Epithelial cell of esophagus (primary cell): ENCODE data around the gene ITPRID2.
"Not testable (repeated sequence)": the region's sequence is repeated elsewhere in the genome, so short reads cannot be mapped to it uniquely, and the experiment has no call there.

Experiments used
- DNase-seq: peaks from one replicate; pipeline ENCODE4 v3.0.0; 2010; ENCODE audit warnings: low read depth
- H3K4me3 ChIP-seq: 2 replicates; pipeline ENCODE4 v1.5.1; 2011; ENCODE audit warnings: mild to moderate bottlenecking, low read length, control low read depth
- TF ChIP-seq, protein P1 (sequence below): IDR thresholded peaks from 2 replicates; pipeline ENCODE4 v1.5.1; 2011; ENCODE audit warnings: low read depth, mild to moderate bottlenecking, low read length, control low read depth, inconsistent platforms; ENCODE audit not compliant: insufficient read depth; ENCODE audit errors: missing control alignments

ITPRID2 gene

DNA sequence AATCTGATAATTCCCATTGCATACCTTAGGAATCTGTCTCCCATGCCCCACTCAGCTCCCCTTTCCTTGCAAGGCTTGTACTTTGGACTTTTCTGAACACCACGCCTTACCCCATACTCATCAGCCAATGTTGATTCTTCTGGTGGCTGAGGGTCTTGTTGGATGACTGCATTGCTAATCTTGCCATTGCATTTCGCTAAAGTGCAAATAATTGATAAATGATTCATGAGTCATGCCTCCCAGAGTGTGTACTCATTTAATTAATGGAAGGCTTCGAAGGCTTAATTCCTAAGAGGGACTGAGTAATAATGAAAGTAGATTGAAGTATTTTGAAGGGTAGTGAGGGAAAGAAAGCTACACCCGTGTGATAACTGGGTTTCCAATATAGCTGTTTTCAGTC, 66.1 kb downstream of the ITPRID2 start:
- H3K4me3 ChIP-seq: no peak overlapping the region
- DNase-seq: no peak
- TF ChIP-seq, protein P1, sequence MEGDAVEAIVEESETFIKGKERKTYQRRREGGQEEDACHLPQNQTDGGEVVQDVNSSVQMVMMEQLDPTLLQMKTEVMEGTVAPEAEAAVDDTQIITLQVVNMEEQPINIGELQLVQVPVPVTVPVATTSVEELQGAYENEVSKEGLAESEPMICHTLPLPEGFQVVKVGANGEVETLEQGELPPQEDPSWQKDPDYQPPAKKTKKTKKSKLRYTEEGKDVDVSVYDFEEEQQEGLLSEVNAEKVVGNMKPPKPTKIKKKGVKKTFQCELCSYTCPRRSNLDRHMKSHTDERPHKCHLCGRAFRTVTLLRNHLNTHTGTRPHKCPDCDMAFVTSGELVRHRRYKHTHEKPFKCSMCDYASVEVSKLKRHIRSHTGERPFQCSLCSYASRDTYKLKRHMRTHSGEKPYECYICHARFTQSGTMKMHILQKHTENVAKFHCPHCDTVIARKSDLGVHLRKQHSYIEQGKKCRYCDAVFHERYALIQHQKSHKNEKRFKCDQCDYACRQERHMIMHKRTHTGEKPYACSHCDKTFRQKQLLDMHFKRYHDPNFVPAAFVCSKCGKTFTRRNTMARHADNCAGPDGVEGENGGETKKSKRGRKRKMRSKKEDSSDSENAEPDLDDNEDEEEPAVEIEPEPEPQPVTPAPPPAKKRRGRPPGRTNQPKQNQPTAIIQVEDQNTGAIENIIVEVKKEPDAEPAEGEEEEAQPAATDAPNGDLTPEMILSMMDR: no peak

DNA sequence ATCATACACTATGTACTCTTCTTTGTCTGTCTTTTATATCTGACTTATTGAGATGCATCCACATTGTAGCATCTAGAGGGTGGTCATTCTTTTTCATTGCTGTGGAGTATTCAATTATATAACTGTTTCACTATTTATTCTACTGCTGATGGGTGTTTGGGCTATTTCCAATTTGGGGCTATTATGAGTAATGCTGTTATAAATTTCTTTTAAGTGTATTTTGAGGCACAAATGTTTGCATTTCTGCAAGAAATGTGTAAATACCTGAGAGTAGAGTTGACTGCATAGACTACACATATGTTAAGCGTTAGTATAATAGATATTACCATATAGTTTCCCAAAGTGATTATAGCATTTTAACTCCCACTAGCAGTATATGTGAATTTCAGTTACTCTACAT, 67.2 kb downstream of the ITPRID2 start:
- H3K4me3 ChIP-seq: no peak overlapping the region
- no peak for DNase-seq
- TF ChIP-seq, protein P1: no peak

DNA sequence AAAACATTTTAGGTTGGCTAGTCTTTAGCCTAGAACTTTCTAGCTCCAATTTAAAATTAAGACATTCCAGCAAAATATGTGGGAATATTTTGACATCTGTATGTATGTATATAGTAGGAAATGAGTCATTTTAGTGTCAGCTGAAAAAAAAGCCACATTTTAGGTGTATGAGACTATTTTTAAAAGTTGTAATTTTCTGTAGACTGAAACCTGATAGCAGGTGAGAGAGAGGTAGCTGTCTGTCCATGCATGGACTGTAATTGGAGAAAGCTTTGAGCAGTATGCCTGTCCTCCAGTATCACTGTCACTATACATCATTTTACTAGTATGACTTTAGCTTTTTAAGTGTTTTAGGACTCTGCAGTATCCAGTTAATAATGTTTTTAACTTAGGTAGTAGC, 68.0 kb downstream of the ITPRID2 start:
- H3K4me3 ChIP-seq: no peak overlapping the region
- no peak for DNase-seq
- TF ChIP-seq, protein P1: no peak

DNA sequence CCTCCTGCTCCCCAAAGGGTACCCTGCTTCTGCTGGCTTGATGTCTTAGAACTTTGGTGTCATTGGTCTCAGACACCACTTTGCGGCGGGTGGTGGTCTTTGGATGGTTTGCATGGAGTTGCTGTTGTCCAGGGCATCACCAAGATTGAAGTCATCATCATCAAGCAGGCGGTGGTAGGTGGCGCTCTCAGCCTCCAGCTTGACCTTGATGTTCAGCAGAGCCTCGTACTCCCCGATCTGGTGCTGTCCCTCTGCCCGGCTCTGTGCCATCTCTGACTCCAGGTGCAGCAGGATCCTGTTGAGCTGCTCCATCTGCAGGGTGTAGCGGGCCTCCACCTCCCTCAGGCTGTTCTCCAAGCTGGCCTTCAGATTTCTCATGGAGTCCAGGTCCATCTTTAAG, 69.6 kb downstream of the ITPRID2 start:
- H3K4me3 ChIP-seq, DNase-seq: not testable (repeated sequence)

DNA sequence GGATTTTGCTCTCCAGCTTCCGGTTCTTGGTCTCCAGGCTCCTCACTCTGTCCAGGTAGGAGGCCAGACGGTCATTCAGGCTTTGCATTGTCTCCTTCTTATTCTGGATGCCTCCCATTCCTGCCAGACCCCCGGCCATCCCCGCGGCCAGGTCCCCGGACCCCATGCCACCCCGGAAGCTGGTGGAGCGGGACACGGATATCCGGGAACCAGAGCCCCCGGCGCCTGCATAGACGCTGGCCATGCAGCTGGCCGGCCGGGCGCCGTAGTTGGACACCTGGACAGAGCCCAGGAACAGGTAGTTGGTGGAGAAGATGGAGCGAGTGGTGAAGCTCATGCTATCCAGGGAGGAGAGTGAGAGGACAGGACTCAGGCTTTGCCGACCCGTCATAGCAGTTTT, 70.6 kb downstream of the ITPRID2 start:
- no peak for DNase-seq
- TF ChIP-seq, protein P1: no peak
- H3K4me3 ChIP-seq: no peak overlapping the region

DNA sequence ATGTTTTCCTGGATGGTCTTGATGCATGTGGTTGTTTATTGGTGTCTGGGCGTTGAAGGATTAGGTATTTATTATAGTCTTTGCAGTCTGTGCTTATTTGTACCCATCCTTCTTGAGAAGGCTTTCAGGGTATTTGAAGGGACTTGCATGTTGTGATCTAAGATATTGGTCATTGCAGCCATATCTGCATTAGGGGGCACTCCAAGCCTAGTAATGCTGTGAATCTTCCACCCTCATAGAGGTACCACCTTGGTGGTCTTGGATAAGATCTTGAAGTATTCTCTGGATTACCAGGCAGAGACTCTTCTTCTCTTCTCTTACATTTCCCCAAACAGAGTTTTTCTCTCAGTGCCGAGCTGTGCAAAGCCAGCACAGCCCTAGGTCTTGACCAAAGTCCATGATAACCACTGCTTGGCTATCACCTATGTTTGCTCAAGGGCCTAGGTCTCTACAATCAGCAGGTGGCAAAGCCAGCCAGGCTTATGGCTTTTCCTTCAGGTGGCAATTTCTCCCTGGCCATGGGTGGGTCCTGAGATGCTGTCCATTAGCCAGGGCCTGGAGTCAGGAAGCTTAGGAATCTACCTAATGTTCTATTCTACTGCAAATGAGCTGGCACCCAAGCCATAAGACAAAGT, 78.7 kb downstream of the ITPRID2 start:
- H3K4me3 ChIP-seq: no peak overlapping the region
- TF ChIP-seq, protein P1: no peak
- DNase-seq: no peak

DNA sequence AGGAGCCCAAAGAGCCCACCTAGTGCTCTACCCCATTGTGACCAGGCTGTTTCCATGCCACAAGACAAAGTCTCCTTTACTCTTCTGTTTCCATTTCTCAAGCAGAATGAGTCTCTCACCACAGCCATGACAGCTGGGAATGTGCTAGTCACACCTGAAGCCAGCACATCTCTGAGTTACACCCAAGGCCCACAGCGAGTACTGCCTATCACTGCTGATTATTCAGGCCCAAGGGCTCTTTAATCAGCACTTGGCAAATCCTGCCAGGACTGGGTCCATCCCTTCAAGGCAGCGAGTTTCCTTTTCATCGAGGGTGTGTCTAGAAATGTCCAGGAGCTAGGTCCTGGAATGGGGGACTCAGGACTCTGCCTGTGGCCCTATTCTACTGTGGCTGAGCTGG, 79.5 kb downstream of the ITPRID2 start:
- TF ChIP-seq, protein P1: no peak
- DNase-seq: peak; percentile 81
- no peak overlapping the region for H3K4me3 ChIP-seq
